HG03196 (cell line): ENCODE results near the gene NTM.
"Not testable (repeated sequence)": the region's sequence is repeated elsewhere in the genome, so short reads cannot be mapped to it uniquely, and the experiment has no call there.

ENCODE experiments used
- ATAC-seq: cut with Tn5 transposase; IDR thresholded peaks from one replicate; pipeline ENCODE4 v1.9.1; 2021; ENCODE audit not compliant: unreplicated experiment

NTM gene

DNA sequence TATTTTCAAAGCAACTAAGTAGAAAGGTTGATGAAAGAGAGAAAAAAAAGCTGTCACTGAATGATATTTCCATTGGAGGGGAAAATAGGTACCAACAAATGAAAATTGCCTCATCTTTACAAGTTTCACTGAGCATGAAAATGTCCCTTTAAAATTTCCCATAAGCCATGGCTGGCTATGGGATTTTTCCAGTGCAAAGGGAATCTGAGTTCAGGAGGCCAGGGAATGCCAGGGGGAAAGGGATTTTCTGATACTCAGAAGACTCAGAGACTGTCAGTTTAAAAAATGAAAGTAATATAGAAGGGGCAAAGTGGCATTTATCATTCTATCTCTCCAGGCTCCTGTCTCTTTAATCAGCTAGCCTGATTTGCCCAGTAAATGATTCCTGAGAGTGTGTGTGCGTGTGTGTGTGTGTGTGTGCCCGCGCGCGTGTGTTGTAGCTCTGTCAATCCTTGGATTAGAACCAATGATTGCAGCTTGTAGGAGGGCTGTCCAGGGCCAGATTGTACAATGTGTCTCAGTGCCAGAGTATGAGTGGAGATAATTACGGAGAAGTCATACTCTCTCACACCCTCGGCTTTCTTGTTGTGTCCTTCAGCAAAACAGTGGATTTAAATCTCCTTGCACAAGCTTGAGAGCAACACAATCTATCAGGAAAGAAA, at the start of gene NTM:
Gene NTM (plus strand): TSS at position 526 of the 662 bp plus-strand sequence.
- no peak for ATAC-seq

DNA sequence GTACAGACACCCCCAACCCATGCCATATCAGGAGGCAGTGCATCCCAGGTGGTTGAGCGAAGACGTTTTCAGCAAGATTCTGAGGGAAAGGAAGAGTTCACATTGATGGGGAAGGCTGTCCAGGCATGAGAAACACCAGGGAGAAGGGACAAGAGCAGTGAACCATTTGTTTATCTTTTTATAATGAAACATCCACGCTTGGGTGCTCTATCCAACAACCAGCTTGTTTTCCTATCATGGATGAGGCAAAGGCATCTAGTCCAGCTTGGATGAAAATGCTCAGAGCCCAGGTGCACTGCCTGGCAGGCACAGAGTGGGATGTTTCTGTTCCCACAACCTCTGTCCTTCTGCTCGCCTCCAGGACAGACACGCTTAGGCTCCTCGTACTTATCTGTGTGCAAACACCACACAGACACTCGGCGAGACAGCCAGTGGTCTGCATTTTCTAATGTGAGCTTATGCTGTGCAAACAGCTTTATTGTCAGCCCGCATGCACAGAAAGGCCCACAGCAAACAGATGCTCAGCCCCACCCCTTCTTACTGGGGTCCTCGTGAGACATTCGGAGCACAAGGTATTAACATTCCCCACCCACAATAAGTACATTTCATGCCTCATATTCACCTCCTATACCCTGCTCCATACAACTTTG, 45.4 kb upstream of the NTM start:
- no peak for ATAC-seq

DNA sequence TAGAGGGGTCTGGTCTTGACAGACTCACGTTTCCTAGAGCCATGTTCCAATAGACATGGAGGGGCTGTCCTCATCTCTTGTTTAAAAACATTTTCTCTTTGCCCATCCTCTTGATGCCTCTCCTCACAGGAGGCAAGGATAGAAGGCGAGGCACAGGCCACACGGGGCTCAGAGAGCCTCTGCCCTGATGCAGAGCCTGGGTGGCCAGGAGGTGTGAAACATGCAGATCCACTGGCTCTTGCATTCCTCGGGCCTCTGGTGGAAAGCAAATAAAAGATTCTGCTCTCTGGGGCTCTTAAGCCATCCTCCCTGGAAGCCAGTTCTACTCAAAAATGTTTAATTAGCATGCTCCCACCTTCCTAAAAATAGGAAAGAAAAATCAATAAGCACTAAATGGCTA, 43.6 kb upstream of the NTM start:
- no peak for ATAC-seq

DNA sequence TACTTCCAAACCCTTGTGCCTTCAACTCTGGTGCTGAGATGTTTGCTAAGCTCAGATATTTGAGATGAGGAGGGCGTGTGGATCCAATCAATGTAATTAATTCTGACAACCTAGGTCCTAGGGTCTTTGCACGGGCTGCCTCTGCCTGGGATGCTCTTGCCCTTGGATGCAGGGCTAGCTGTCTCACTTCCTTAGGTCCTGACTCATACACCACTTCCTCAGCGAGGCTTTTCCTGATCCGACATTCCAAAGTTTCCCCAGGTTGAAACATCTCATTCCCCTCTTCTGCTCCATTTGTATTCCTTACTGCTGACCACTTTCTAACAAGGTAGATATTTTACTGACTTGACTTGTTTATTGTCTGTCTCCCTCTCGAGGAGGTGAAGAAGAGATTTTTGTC, 43.0 kb upstream of the NTM start:
- no peak for ATAC-seq

DNA sequence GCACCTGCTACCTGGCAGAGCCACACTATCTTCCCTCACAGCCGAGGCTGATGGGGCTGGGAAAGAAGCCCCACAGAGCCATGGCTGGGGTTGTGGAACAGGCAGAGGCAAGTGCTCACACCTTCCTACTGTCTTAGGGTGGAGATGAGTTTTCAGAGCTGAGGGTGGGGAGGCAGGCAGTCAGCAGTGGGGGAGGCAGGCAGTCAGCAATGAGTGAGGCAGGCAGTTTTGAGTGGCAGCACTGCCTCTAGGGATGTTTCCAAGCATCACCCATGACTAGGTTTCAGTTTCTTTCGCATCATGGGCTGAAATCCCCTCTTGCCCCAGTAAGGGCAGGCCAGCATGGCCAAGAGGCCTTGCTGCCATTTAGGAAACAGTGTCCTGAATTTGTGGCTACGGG, 41.6 kb upstream of the NTM start:
- no peak for ATAC-seq

DNA sequence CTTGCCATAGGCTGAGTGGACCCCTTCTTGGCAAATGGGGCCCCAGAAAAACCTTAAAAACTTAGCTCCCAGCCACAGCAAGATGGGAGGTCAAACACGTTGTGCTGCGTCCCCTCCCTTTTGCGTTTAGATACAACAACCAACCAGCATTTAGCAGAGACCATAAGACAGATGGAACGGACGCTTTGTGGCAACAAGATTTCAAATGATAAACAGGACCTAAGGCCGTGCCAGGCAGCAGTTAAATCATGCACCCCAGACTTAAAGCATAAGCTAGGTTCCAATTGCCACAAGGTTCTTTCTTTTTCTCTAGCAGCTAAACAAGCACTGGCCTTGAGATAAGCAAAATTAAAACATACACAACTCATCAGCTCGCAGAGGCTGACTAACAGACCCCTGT, 39.4 kb upstream of the NTM start:
- ATAC-seq: no peak

DNA sequence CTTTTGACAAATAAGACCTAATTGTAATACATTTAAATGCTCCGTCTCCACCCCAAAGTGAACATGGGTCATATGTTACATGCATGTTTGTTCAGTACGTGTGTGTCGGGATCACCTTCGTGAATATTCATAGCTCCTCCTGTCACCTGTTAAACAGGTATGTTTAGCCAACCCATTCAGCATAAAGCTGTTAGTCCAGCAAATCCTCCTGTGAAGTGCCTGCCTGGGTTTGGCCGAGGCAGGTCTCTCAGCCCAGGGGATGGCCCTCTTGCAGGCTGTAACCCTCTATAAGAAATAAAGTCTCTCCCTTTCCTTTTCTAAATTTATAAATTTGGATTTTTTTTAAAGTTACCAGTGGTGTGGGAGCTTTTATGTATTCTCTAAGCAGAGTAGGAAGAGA, 38.9 kb upstream of the NTM start:
- no peak for ATAC-seq

DNA sequence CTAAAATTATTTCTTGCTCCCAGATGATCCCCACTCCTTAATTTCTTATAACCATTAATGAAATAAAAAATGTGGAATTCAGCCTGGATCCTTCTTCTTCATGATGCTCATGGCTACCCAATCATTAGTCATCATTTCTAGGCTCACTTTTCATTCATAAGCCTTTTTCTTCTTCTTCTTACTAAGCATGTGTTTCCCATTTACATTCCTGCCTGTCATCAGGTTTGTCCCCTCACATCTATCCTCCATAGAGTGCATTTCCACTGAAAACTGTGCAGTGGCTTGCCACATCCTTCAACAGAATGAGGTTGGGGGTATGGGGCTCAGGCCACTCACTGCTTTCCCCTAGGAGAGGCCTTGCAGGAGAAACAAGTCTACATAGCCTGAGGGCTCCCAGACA, 35.8 kb upstream of the NTM start:
- ATAC-seq: no peak

DNA sequence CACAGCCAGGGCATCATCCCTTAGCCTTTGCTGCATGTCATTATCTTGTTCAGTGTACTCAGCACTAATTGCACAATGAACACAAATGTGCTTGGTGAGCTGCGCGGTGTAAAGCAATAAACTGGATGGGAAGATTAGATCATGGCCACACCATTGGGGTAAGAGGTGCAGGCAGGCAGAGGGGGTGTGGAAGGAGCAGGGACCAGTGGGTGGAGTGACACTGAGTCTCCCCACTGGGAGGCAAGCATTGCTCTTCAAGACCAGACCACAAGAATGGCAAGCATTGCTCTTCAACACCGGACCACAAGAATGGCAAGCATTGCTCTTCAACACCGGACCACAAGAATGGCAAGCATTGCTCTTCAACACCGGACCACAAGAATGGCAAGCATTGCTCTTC, 28.5 kb upstream of the NTM start:
- not testable (repeated sequence) for ATAC-seq

DNA sequence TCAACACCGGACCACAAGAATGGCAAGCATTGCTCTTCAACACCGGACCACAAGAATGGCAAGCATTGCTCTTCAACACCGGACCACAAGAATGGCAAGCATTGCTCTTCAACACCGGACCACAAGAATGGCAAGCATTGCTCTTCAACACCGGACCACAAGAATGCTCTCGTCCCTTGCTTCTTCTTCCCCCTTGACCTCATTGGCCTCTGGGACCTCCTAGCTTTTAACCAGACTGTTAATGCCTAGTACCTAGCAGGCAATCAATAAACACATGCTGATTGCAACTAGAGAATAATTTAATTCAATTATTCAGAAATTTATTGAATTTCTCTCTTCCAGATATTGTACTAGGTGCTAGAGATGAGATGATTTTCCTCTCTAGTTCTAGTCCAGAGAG, 28.0 kb upstream of the NTM start:
- ATAC-seq: not testable (repeated sequence)

DNA sequence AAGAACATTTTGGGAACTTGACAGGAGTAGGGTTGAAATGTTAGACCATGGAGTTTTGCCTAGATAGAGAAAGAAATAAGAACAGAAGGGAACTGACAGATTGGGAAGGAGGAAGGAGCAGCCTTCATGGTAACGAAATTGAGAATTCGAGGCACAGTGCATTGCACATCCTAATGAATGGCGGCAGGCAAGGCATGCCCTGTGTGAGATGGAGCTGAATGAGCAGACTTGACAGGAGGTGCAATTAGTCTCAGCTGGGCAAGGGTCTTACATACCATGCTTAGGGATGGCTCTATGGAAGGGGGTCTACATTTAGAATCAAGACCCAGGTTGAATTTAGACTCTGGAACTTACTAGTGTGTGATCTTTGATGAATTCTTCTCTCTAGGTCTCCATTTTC, 25.0 kb upstream of the NTM start:
- ATAC-seq: no peak

DNA sequence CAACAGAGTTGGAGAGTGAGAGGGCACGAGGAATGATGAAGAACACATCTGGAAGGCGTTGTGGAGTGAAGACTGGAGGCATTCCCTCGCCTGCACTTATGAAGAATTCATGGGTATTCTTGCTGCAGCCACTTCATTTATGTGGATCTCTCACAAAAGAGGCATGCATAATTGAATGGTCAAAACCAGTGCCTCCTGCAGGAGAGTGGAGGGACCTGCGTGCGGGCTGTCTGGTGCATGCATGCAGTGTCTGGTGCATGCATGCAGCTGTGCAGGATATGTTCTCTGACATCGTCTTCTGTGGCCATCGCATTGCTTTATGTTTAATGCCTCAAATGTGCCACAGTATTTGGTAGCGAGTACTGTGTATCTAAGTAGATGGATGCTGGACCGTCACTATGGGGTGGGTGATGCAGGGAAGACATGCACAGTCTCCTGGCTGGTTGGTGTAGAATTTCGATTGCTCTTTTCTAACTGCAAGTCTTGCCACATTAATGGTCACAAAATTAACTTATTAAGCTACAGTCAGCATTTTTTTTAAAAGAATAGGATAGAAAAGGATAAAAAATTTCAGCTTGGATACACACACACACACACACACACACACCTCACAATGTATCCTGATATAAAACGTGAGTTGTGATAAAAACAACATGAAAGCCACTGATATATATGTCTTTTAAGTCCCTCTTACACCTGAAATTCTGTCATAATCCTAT, 20.9 kb upstream of the NTM start:
- ATAC-seq: no peak

DNA sequence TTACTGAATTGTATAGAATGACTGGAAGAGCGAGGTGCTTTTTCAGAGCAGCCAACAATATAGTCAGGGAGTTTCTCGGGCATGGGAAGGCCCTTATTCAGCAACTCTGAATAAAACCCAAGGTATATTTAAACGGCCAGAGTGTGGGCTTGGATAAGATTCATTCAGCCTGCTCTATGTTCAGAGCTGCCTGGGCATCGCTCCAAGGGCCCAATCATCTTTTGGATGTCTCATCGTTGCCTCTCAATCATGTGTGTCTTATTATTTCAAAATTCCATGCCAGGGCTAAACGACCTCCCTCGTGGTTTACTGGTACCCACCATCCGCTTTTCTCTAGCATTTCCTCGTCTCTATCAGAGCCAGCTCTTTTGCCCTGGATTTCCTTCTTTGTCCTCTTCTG, 19.5 kb upstream of the NTM start:
- no peak for ATAC-seq

DNA sequence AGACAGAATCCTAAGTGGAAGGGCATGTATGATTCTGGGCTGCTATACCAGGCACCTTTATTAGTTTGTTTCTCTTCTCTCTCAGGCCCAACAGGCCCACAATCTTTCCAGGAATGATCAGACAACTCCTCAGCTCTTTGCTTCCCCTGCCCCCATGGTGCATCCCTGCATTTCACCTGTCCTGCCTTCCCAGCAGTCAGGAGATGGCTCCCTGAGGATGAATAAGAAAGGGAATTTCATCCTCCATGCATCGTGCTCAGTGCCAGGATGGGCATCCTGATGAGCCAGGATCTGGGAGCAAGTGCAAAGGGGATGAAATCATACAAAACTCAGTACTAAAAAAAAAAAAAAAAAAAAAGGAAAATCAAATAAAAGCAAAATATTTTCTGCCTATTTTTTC, 18.6 kb upstream of the NTM start:
- no peak for ATAC-seq

DNA sequence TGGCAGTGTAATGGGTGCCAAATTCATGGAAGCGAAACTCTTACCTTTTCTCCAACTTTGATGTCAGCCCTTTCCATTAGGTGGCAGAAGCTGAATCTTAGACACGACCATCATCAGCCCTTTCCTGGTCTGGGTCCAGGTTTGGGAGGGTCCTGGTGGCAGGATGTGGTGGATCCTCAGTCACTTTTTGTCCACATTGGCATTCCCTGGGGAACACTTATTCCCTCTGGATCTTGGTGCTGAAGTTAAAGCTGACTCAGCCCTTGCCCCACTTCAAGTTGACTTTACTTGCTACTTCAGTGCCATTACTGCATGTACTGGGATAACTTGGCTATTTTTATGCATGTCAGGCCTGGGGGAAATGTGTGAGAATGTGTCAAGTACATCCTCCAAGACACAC, 16.6 kb upstream of the NTM start:
- ATAC-seq: no peak

DNA sequence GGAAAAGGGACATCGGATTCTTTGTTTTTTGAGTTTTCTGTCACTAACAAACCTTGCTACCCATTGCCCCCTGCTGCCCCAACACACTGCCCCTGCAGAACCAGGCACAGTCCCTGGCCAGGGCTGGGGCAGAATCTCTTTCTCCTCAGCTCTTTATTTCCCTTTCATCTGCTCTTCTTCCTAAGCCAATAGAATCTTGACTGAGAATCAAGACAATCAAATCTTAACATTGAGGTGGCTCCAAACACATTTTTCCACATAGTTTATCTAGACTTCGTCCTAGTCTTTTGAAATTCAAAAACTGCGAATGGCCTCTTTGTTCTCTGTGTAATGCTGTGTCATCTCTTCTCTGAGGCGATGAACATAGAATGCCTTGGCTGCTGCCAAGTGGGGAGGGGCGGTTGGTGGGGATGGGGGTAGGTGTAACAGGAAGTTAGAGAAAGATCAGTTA, 16.1 kb upstream of the NTM start:
- ATAC-seq: no peak

DNA sequence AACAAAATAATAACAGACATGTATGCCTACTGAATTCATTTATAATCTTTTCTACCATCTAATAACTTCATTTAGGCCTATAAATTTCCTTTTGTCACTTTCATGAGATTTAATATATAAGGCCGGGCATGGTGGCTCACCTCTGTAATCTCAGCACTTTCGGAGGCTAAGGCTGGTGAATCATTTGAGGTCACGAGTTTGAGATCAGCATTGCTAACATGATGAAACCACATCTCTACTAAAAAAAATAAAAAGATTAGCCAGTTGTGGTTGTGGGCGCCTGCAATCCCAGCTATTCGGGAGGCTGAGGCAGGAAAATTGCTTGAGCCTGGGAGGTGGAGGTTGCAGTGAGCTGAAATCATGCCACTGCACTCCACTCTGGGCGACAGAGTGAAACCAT, 14.2 kb upstream of the NTM start:
- ATAC-seq: no peak

DNA sequence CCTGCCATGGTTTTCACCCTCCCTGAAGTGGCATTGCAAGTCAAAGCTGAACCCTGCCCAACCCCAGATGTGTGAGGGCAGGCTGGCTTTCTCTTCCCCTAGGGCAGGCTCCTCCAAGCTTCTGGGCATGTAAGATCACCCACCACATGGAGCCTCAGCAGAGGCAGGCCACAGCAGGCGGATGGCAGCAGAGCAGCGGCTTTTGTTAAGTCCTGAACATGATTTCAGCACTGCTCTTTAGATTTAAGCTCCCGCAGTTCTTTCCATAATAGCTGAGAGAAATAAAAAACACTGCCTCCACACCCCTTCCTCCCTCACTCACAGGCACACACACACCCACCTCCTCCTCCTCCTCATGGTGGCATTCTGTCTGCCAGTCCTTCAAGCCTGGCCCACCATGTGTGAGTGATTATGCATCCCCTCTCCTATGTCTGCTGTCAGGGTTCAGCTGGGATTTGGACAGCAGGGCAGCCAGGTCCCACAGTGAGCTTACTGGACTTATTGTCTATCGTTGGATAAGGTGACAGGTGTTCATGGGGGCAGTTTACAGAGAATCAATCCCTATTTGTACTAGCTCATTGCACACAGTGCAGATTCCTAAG, 5.0 kb upstream of the NTM start:
- no peak for ATAC-seq

DNA sequence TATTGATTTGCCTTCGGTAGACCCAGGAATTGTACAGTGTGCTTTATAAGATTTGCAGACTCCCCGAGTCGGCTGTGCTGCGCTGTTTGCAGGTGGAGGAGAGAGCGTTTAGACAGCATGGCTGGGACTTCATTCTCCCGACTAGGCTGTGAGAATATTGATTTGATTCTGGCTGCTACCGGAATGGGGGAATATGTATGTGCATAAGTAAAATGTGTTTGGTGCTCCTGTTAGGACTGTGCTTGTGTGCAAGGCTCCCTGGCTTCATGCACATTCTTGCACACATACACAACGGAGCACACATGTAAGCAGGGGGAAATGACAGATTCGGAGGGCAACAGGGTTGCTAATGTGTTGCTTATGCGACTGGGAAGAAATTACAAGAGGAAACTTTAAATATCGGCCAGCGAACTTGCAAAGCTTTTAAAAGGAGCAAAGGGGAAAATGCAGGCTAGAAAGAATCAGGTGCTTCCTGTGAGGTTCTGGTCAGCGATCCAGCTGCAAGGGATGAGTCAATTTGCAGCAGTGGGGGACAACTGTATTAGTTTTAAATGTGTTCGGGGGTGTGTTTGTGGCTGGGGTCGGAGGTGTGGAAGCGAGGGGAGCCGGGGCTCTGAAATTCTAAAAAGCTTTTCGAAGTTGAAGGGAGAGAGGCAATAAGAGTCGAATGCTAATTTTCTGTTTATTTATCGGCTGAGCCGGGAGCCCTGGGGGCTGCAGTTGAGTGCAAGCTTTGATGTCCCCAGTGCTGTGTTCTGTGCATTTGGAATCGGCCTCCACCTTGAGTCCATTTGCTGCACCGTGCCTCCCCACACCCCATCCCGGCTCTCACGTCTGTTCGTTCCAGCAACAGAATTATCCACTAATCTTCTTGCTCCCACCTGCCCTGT, 731 bp downstream of the NTM start:
- no peak for ATAC-seq

DNA sequence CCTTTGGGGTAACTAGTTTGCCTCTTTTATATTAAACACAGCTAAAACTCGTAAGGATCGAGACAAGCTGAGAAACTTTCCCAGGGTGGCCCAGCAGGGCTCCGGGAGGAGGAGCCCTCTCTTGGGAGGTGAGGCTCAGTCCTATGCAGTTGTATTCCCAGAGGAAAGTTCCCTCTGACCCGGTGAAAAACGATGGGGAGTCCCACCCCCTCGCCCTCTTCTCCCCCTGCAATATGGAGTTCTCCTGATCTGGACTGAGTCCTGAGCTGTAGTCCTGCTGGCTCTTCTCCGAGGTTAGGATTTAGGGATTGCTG, 1.3 kb downstream of the NTM start:
- ATAC-seq: no peak
